Measurements from ENCODE around the gene ERC1. TPM values are rescaled to one million over a fixed set of nuclear protein-coding genes. Genes with fewer than 3 reads are reported as not detected.

Gene ERC1
- total and polyA plus RNA-seq, 2 of the 4 experiments (the other 2 are of a cell fraction) = 11.6 to 25.6 TPM

DNA sequence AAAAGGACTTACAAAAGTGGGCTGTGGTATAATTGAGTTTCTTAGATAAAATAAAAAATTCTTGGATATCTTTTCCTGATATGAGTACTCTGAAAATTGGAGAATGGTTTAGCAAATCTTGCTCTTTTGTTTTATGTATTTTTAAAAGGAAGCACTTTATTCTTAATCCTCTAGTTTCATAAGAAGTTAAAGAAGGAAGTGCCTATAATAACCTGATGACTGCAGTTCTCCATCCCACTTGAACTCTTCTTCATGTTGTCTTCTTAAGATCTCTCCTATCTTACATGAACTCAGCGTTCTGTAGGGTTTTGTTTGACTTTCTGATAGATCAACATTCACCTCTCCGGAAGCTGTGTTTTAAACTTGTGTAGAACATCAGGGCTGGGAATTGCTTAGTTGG is 271.0 kb downstream of the ERC1 start:
- H2BK20ac ChIP-seq (ENCODE audit: low read depth, low read length) = no peak overlapping the region
- no peak overlapping the region for H2AFZ ChIP-seq (replicated peaks; ENCODE audit: low read length, poor library complexity)
- intact Hi-C loops (cut with micrococcal nuclease) = no loop called here
- no CpG with 5 or more reads among the region's 2 CpGs for WGBS, 2 experiments (ENCODE audit: extremely low coverage in 2 of 2, insufficient read length in 1 of 2)
- dilution Hi-C loops (cut with HindIII; ENCODE audit: low sequenced_read_pairs, unreplicated experiment) = no loop called here
- H2BK120ac ChIP-seq (ENCODE audit: low read depth, low read length) = no peak overlapping the region
- no peaks in the 10 kb centered on the region for H4K20me1 ChIP-seq (ENCODE audit: insufficient read depth, low read length)
- H2BK15ac ChIP-seq (ENCODE audit: low read depth, low read length) = no peak overlapping the region
- H3K4me3 ChIP-seq (ENCODE audit: insufficient read depth, low read depth, low read length) = no peak overlapping the region
- no peak overlapping the region for H4K5ac ChIP-seq (ENCODE audit: low read depth, low read length)
- H3K56ac ChIP-seq (ENCODE audit: extremely low read depth, insufficient read depth, low read length) = no peak overlapping the region
- no peak overlapping the region for H2AK9ac ChIP-seq (replicated peaks; ENCODE audit: low read depth, low read length, poor library complexity)
- no peak overlapping the region for H3K27ac ChIP-seq (ENCODE audit: insufficient read depth, low read length)
- no peak overlapping the region for H3K4me2 ChIP-seq (ENCODE audit: low read depth, low read length)
- H3K9me3 ChIP-seq (ENCODE audit: control insufficient read depth, insufficient read depth, low read length) = no peaks in the 10 kb centered on the region
- no peaks in the 10 kb centered on the region; the same call in 1 of the 2 replicates for H3K9me1 ChIP-seq (ENCODE audit: insufficient read depth, low read length)
- H3K4me1 ChIP-seq (ENCODE audit: control insufficient read depth, insufficient read depth, low read length) = no peaks in the 10 kb centered on the region
- in situ Hi-C loops (cut with MboI; ENCODE audit: low sequenced_read_pairs) = no loop called here
- no peak overlapping the region for H3K23ac ChIP-seq (ENCODE audit: low read depth, low read length)
- no peak overlapping the region for H4K91ac ChIP-seq (ENCODE audit: insufficient read depth, low read depth, low read length)
- ChIA-PET CTCF (no interaction called here), POLR2A (ENCODE audit: unreplicated experiment) (no interaction called here)
- no peak overlapping the region for H3K18ac ChIP-seq (ENCODE audit: low read depth, low read length)
- no peak overlapping the region for H3K14ac ChIP-seq (replicated peaks; ENCODE audit: low read depth, low read length)
- H3K4ac ChIP-seq (ENCODE audit: low read depth, low read length) = no peak overlapping the region
- no peak overlapping the region for H2AK5ac ChIP-seq (ENCODE audit: low read depth, low read length)
- DNase-seq (no peak), ATAC-seq (ENCODE audit: low read depth) (no peak)
- no peak overlapping the region for H4K8ac ChIP-seq (ENCODE audit: low read depth in 2 of 2, low read length in 2 of 2)
- peaks cover 7% of the 10 kb centered on the region for H3K36me3 ChIP-seq (ENCODE audit: control insufficient read depth, insufficient read depth, low read length)
- BruUV-seq (replicated peaks) = no TSS peak
- H3K9ac ChIP-seq (ENCODE audit: low read depth, low read length) = no peak overlapping the region
- no peaks in the 10 kb centered on the region for H3K27me3 ChIP-seq (ENCODE audit: control insufficient read depth, insufficient read depth, low read length)
- TF ChIP-seq POLR2A (IDR thresholded peaks at IDR 0.05; ENCODE audit: low read depth, low read length) (no peak), NFE2L2 (IDR thresholded peaks at IDR 0.05; ENCODE audit: low read depth, low read length) (no peak), FOS (IDR thresholded peaks at IDR 0.05; ENCODE audit: low read depth, low read length) (no peak), BHLHE40 (IDR thresholded peaks at IDR 0.05; ENCODE audit: low read depth, low read length) (no peak), SMC3 (IDR thresholded peaks at IDR 0.05; ENCODE audit: low read depth, low read length) (no peak), RFX5 (IDR thresholded peaks at IDR 0.05; ENCODE audit: low read depth, low read length) (no peak), MXI1 (IDR thresholded peaks at IDR 0.05; ENCODE audit: borderline replicate concordance, low read depth, low read length) (no peak)
- TF ChIP-seq, protein P1, sequence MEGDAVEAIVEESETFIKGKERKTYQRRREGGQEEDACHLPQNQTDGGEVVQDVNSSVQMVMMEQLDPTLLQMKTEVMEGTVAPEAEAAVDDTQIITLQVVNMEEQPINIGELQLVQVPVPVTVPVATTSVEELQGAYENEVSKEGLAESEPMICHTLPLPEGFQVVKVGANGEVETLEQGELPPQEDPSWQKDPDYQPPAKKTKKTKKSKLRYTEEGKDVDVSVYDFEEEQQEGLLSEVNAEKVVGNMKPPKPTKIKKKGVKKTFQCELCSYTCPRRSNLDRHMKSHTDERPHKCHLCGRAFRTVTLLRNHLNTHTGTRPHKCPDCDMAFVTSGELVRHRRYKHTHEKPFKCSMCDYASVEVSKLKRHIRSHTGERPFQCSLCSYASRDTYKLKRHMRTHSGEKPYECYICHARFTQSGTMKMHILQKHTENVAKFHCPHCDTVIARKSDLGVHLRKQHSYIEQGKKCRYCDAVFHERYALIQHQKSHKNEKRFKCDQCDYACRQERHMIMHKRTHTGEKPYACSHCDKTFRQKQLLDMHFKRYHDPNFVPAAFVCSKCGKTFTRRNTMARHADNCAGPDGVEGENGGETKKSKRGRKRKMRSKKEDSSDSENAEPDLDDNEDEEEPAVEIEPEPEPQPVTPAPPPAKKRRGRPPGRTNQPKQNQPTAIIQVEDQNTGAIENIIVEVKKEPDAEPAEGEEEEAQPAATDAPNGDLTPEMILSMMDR (conservative IDR thresholded peaks at IDR 0.05; ENCODE audit: low read depth, low read length) = no peak
- 0 out of 4 replicates have a peak, but pooled peaks cover 0 to 3% of the 10 kb centered on the region in 2 experiments for H3K79me1 ChIP-seq (ENCODE audit: low read depth in 1 of 2, low read length in 2 of 2)
- H2BK5ac ChIP-seq (ENCODE audit: low read depth, low read length, poor library complexity, severe bottlenecking) = no peak overlapping the region
